H9 (cell line): ENCODE results near the gene MTFP1. TPM values are rescaled to one million over a fixed set of nuclear protein-coding genes. Genes with fewer than 3 reads are reported as not detected.

Experiments
- DNase-seq: peaks from one replicate; pipeline ENCODE4 v3.0.0-alpha.2; 2017
- H2AFZ ChIP-seq: one replicate; pipeline ENCODE4 v1.6.1; 2013; ENCODE audit warnings: mild to moderate bottlenecking, low read length, control low read depth, moderate library complexity
- H2AK5ac ChIP-seq: 2 replicates; pipeline ENCODE4 v1.6.1; 2013; ENCODE audit warnings: low read length, control low read depth, mixed read lengths; ENCODE audit not compliant: insufficient read length
- H2BK120ac ChIP-seq: one replicate; pipeline ENCODE4 v1.6.1; 2013; ENCODE audit warnings: low read depth, mild to moderate bottlenecking, low read length, control low read depth, inconsistent platforms; ENCODE audit not compliant: poor library complexity, severe bottlenecking
- H2BK12ac ChIP-seq: 2 replicates; pipeline ENCODE4 v1.6.1; 2013; ENCODE audit warnings: low read length, control low read depth, mixed read lengths, low read depth; ENCODE audit not compliant: insufficient read length
- H2BK15ac ChIP-seq: 2 replicates; pipeline ENCODE4 v1.6.1; 2013; ENCODE audit warnings: low read depth, low read length, control low read depth
- H2BK20ac ChIP-seq: one replicate; pipeline ENCODE4 v1.6.1; 2013; ENCODE audit warnings: low read depth, mild to moderate bottlenecking, low read length, control low read depth, inconsistent platforms; ENCODE audit not compliant: poor library complexity, severe bottlenecking
- H2BK5ac ChIP-seq: 2 replicates; pipeline ENCODE4 v1.6.1; 2013; ENCODE audit warnings: low read length, control low read depth, mixed read lengths; ENCODE audit not compliant: insufficient read length
- H3K14ac ChIP-seq: 2 replicates; pipeline ENCODE4 v1.6.1; 2013; ENCODE audit warnings: low read length, control low read depth; ENCODE audit not compliant: insufficient read depth
- H3K18ac ChIP-seq: 2 replicates; pipeline ENCODE4 v1.6.1; 2013; ENCODE audit warnings: low read depth, mild to moderate bottlenecking, mixed read lengths, low read length, control low read depth; ENCODE audit not compliant: insufficient read length
- H3K23ac ChIP-seq: 2 replicates; pipeline ENCODE4 v1.6.1; 2013; ENCODE audit warnings: low read length, control low read depth, mixed read lengths, low read depth; ENCODE audit not compliant: insufficient read length
- H3K23me2 ChIP-seq: 2 replicates; pipeline ENCODE4 v1.6.1; 2013; ENCODE audit warnings: low read depth, mild to moderate bottlenecking, mixed read lengths, low read length, control low read depth; ENCODE audit not compliant: insufficient read length, poor library complexity, severe bottlenecking
- H3K27ac ChIP-seq: 2 replicates; pipeline ENCODE4 v1.5.1; 2013; ENCODE audit warnings: low read length, control low read depth, mixed read lengths, low read depth; ENCODE audit not compliant: insufficient read length
- H3K27me3 ChIP-seq: 2 replicates; pipeline ENCODE4 v1.6.1; 2013; ENCODE audit warnings: low read length, control low read depth, inconsistent platforms; ENCODE audit not compliant: insufficient read depth
- H3K4ac ChIP-seq: 2 replicates; pipeline ENCODE4 v1.6.1; 2013; ENCODE audit warnings: low read depth, mild to moderate bottlenecking, control low read depth, inconsistent platforms, low read length, moderate library complexity
- H3K4me1 ChIP-seq: 2 replicates; pipeline ENCODE4 v1.6.1; 2013; ENCODE audit warnings: low read length, control low read depth, inconsistent platforms; ENCODE audit not compliant: insufficient read depth
- H3K4me2 ChIP-seq: 2 replicates; pipeline ENCODE4 v1.6.1; 2013; ENCODE audit warnings: low read length, control low read depth, mixed read lengths; ENCODE audit not compliant: insufficient read length, insufficient read depth
- H3K56ac ChIP-seq: 2 replicates; pipeline ENCODE4 v1.6.1; 2013; ENCODE audit warnings: low read depth, mild to moderate bottlenecking, mixed read lengths, low read length, control low read depth; ENCODE audit not compliant: insufficient read length
- H3K79me1 ChIP-seq: 2 replicates; pipeline ENCODE4 v1.6.1; 2013; ENCODE audit warnings: low read depth, mild to moderate bottlenecking, moderate library complexity, low read length, control low read depth, inconsistent platforms; ENCODE audit not compliant: insufficient read depth, poor library complexity, severe bottlenecking
- H3K79me2 ChIP-seq: 2 replicates; pipeline ENCODE4 v1.6.1; 2013; ENCODE audit warnings: low read length, control low read depth, inconsistent platforms; ENCODE audit not compliant: insufficient read depth
- H3K9ac ChIP-seq: 2 replicates; pipeline ENCODE4 v1.6.1; 2013; ENCODE audit warnings: low read length, control low read depth, mixed read lengths; ENCODE audit not compliant: insufficient read length; ENCODE audit errors: extremely low read depth
- H3K9me3 ChIP-seq: one replicate; pipeline ENCODE4 v1.6.1; 2013; ENCODE audit warnings: low read depth, low read length, inconsistent platforms; ENCODE audit not compliant: control insufficient read depth
- H3T11ph ChIP-seq: one replicate; pipeline ENCODE4 v1.6.1; 2013; ENCODE audit warnings: mild to moderate bottlenecking, low read length, control low read depth, inconsistent platforms
- H4K20me1 ChIP-seq: one replicate; pipeline ENCODE4 v1.6.1; 2013; ENCODE audit not compliant: control insufficient read depth, insufficient read length, insufficient read depth
- H4K5ac ChIP-seq: 2 replicates; pipeline ENCODE4 v1.6.1; 2013; ENCODE audit warnings: low read depth, mild to moderate bottlenecking, mixed read lengths, low read length, control low read depth; ENCODE audit not compliant: insufficient read length
- H4K8ac ChIP-seq: replicated peaks from 2 replicates; pipeline ENCODE4 v1.6.1; 2013; ENCODE audit warnings: low read length, control low read depth, mixed read lengths, low read depth; ENCODE audit not compliant: insufficient read length
- H4K91ac ChIP-seq: 2 replicates; pipeline ENCODE4 v1.6.1; 2013; ENCODE audit warnings: low read depth, mild to moderate bottlenecking, moderate library complexity, mixed read lengths, low read length, control low read depth; ENCODE audit not compliant: insufficient read length
- H3K27ac Mint-ChIP-seq, 3 experiments: 2 replicates in 2 of 3; 3 replicates in 1 of 3; pipeline ENCODE4 v1.8.0; 2020 to 2021; ENCODE audit warnings: mixed read lengths in 3 of 3, mild to moderate bottlenecking in 1 of 3, moderate library complexity in 1 of 3
- H3K27me3 Mint-ChIP-seq: 2 replicates; pipeline ENCODE4 v1.8.0; 2021; ENCODE audit warnings: low read depth, mild to moderate bottlenecking, moderate library complexity, mixed read lengths
- H3K36me3 Mint-ChIP-seq, 3 experiments: 2 replicates in 2 of 3; 3 replicates in 1 of 3; pipeline ENCODE4 v1.8.0; 2020 to 2021; ENCODE audit warnings: low read depth in 3 of 3, mixed read lengths in 3 of 3; ENCODE audit not compliant: insufficient read depth in 1 of 3
- H3K4me1 Mint-ChIP-seq, 2 experiments: 2 replicates each; pipeline ENCODE4 v1.8.0; 2020; ENCODE audit warnings: mixed read lengths in 2 of 2
- H3K4me3 Mint-ChIP-seq, 2 experiments: 2 replicates in 1 of 2; 3 replicates in 1 of 2; pipeline ENCODE4 v1.8.0; 2020 to 2021; ENCODE audit warnings: mild to moderate bottlenecking in 2 of 2, mixed read lengths in 2 of 2, moderate library complexity in 1 of 2
- H3K9me3 Mint-ChIP-seq, 2 experiments: 2 replicates in 1 of 2; 3 replicates in 1 of 2; pipeline ENCODE4 v1.8.0; 2020; ENCODE audit warnings: mild to moderate bottlenecking in 2 of 2, mixed read lengths in 2 of 2, moderate library complexity in 1 of 2
- CTCF ChIP-seq: fragments of 200-600 bp; sonication (generic); conservative IDR thresholded peaks from 3 replicates; pipeline ENCODE4 v1.8.0; 2021; ENCODE audit warnings: antibody characterized with exemption, mild to moderate bottlenecking
- WGBS: extraction: QIAGEN DNeasy Blood & Tissue Kit; methylation state at CpG from one replicate; pipeline ENCODE4 v1.1.7; 2013; ENCODE audit warnings: missing lambda C conversion rate, low lambda C conversion rate, mixed read lengths; ENCODE audit not compliant: insufficient read length; ENCODE audit errors: extremely low coverage; 5-methylcytosine and 5-hydroxymethylcytosine counted together
- total RNA-seq: library from RNA; stranded (reverse); gene quantifications from 2 replicates; pipeline ENCODE4 v1.2.1, GENCODE V29; 2021

The MTFP1 gene
- total RNA-seq, 1 experiment from 2014 or later, result 46.8 TPM

- Histone ChIP-seq H2AFZ (no peak overlapping the region), H4K91ac (no peak overlapping the region), H2AK5ac (no peak overlapping the region), H2BK12ac (no peak overlapping the region), H3K4me1 (no peaks in the 10 kb centered on the region), H2BK15ac (no peak overlapping the region), H3K9me3 (no peaks in the 10 kb centered on the region), H2BK5ac (no peak overlapping the region), H3K79me2 (no peaks in the 10 kb centered on the region; the same call in 1 of the 2 replicates), H3K23me2 (peaks cover 5% of the 10 kb centered on the region), H3K4me2 (no peak overlapping the region), H3K56ac (no peak overlapping the region), H3K4ac (no peak overlapping the region), H3K27ac (no peak overlapping the region), H2BK120ac (no peak overlapping the region), H3K27me3 (no peaks in the 10 kb centered on the region), H4K5ac (no peak overlapping the region), H3K18ac (no peak overlapping the region), H3K14ac (no peak overlapping the region), H3K9ac (no peak overlapping the region), H4K8ac (no peak overlapping the region), H3K79me1 (no peaks in the 10 kb centered on the region), H3T11ph (no peak overlapping the region), H2BK20ac (no peak overlapping the region), H3K23ac (no peak overlapping the region), H4K20me1 (no peaks in the 10 kb centered on the region)
- TF ChIP-seq CTCF, result peak; percentile 46; the same call in 2 of the 3 replicates
- Mint-ChIP-seq H3K4me1 (peaks cover 14 to 20% of the 10 kb centered on the region in 2 experiments), H3K4me3 (no peak overlapping the region), H3K36me3 (peaks cover 12 to 25% (median 21%) of the 10 kb centered on the region in 3 experiments), H3K27ac (no peak overlapping the region), H3K27me3 (no peaks in the 10 kb centered on the region; the same call in 1 of the 2 replicates), H3K9me3 (no peaks in the 10 kb centered on the region)
- peak; percentile 36 for DNase-seq
- no CpG with 5 or more reads among the region's 4 CpGs for WGBS
Measured at GRCh38 chr22:30430933-30431332, 5.4 kb downstream of the MTFP1 start.
